ENCODE results near the gene ENO3.

The ENO3 gene

GRCh38 chr17:4948931-4949320 is 2.0 kb upstream of the ENO3 start:
- in situ Hi-C loops (cut with HindIII; ENCODE audit: low sequenced_read_pairs), result loop anchor here (5.0 kb wide), 1 partner anchor 53 kb away; no protein-coding TSS in a partner anchor

- in situ Hi-C loops (cut with HindIII; ENCODE audit: low sequenced_read_pairs), result loop anchor here (5.0 kb wide), 1 partner anchor 53 kb away; no protein-coding TSS in a partner anchor
Measured at GRCh38 chr17:4949321-4950074, 1.4 kb upstream of the ENO3 start.

- in situ Hi-C loops (cut with HindIII; ENCODE audit: low sequenced_read_pairs), result no loop called here
Measured at GRCh38 chr17:4950075-4950745, 709 bp upstream of the ENO3 start.

- in situ Hi-C loops (cut with HindIII; ENCODE audit: low sequenced_read_pairs), result no loop called here
Measured at GRCh38 chr17:4951486-4951885, 567 bp downstream of the ENO3 start.

GRCh38 chr17:4953451-4953961 is 2.6 kb downstream of the ENO3 start:
- in situ Hi-C loops (cut with HindIII; ENCODE audit: low sequenced_read_pairs), result no loop called here

- in situ Hi-C loops (cut with HindIII; ENCODE audit: low sequenced_read_pairs), result no loop called here
Measured at GRCh38 chr17:4955091-4955490, 4.2 kb downstream of the ENO3 start.

GRCh38 chr17:4956493-4957061 is 5.7 kb downstream of the ENO3 start:
- in situ Hi-C loops (cut with HindIII; ENCODE audit: low sequenced_read_pairs), result no loop called here

- in situ Hi-C loops (cut with HindIII; ENCODE audit: low sequenced_read_pairs), result no loop called here
Measured at GRCh38 chr17:4958102-4958501, 7.2 kb downstream of the ENO3 start.

- in situ Hi-C loops (cut with HindIII; ENCODE audit: low sequenced_read_pairs), result no loop called here
Measured at GRCh38 chr17:4959261-4959965, 8.5 kb downstream of the ENO3 start.

GRCh38 chr17:4960279-4960922 is 9.5 kb downstream of the ENO3 start:
- in situ Hi-C loops (cut with HindIII; ENCODE audit: low sequenced_read_pairs), result no loop called here

- in situ Hi-C loops (cut with HindIII; ENCODE audit: low sequenced_read_pairs), result no loop called here
Measured at GRCh38 chr17:4965311-4965986, 14.5 kb downstream of the ENO3 start.

- in situ Hi-C loops (cut with HindIII; ENCODE audit: low sequenced_read_pairs), result no loop called here
Measured at GRCh38 chr17:4966844-4967538, 16.1 kb downstream of the ENO3 start.

- in situ Hi-C loops (cut with HindIII; ENCODE audit: low sequenced_read_pairs), result no loop called here
Measured at GRCh38 chr17:4967539-4968485, 16.9 kb downstream of the ENO3 start, which contains the start of gene SPAG7. Gene SPAG7, minus strand, starts transcription at chr17:4967817. Its CDS starts 13 bp downstream, at chr17:4967804.

- in situ Hi-C loops (cut with HindIII; ENCODE audit: low sequenced_read_pairs), result no loop called here
Measured at GRCh38 chr17:4968486-4969046, 17.6 kb downstream of the ENO3 start.

- in situ Hi-C loops (cut with HindIII; ENCODE audit: low sequenced_read_pairs), result no loop called here
Measured at GRCh38 chr17:4969047-4969550, 18.2 kb downstream of the ENO3 start.

GRCh38 chr17:4969551-4970173 is 18.7 kb downstream of the ENO3 start:
- in situ Hi-C loops (cut with HindIII; ENCODE audit: low sequenced_read_pairs), result no loop called here

- in situ Hi-C loops (cut with HindIII; ENCODE audit: low sequenced_read_pairs), result no loop called here
Measured at GRCh38 chr17:4970273-4970672, 19.4 kb downstream of the ENO3 start.

Measured in endothelial cell of hepatic sinusoid (primary cell).